H1 (cell line): ENCODE measurements around the gene PRKCH. TPM values are rescaled to one million over a fixed set of nuclear protein-coding genes. Genes with fewer than 3 reads are reported as not detected.

Experiments
- BACH1 ChIP-seq: IDR thresholded peaks from 2 replicates; pipeline ENCODE4 v1.6.1; 2012; ENCODE audit warnings: low read length, improper control_type of control experiment
- CHD7 ChIP-seq: fragments of 300-600 bp; sonication (generic); IDR thresholded peaks from 2 replicates; pipeline ENCODE4 v1.7.1; 2012; ENCODE audit warnings: low read length, moderate library complexity, mild to moderate bottlenecking, inconsistent platforms; ENCODE audit not compliant: insufficient replicate concordance
- GTF2F1 ChIP-seq: IDR thresholded peaks from 2 replicates; pipeline ENCODE4 v1.6.1; 2012; ENCODE audit warnings: low read depth, low read length, improper control_type of control experiment, borderline replicate concordance
- HDAC2 ChIP-seq, 2 experiments: fragments of 300-600 bp in 1 of 2; sonication (generic) in 1 of 2; IDR thresholded peaks; 2 replicates each; pipeline ENCODE4 v1.6.1; 2011 to 2012; ENCODE audit warnings: low read depth in 2 of 2, low read length in 2 of 2, mild to moderate bottlenecking in 2 of 2, moderate library complexity in 2 of 2, borderline replicate concordance in 1 of 2, inconsistent platforms in 1 of 2
- NANOG ChIP-seq: IDR thresholded peaks from 2 replicates; pipeline ENCODE4 v1.6.1; 2011; ENCODE audit warnings: low read length, low read depth, mild to moderate bottlenecking, inconsistent platforms; ENCODE audit not compliant: insufficient read depth, poor library complexity, severe bottlenecking
- POLR2AphosphoS5 ChIP-seq: IDR thresholded peaks from 2 replicates; pipeline ENCODE4 v1.6.1; 2011; ENCODE audit warnings: low read depth, low read length
- SIRT6 ChIP-seq: IDR thresholded peaks from one replicate; pipeline ENCODE4 v1.7.1; 2012; ENCODE audit warnings: low read length, inconsistent platforms
- SRF ChIP-seq: IDR thresholded peaks from 2 replicates; pipeline ENCODE4 v1.6.1; 2011; ENCODE audit warnings: mild to moderate bottlenecking, low read depth, low read length, moderate library complexity
- YY1 ChIP-seq: IDR thresholded peaks from 2 replicates; pipeline ENCODE4 v1.6.1; 2011; ENCODE audit warnings: low read depth, mild to moderate bottlenecking, low read length
- polyA plus RNA-seq, 7 experiments: library from polyadenylated mRNA; depleted of rRNA in 3 of 7; stranded (reverse) in 5 of 7; unstranded in 2 of 7; fragments of >200 nt in 5 of 7; fragments of 200-250 nt in 2 of 7; gene quantifications; 1 replicate in 5 of 7; 2 replicates in 1 of 7; 4 replicates in 1 of 7; pipeline versions ENCODE4 v1.2.1 to v1.2.3, GENCODE V29; 2011 to 2013; ENCODE audit warnings: missing spikeins in 2 of 7, mixed read lengths in 2 of 7
- total RNA-seq: library from RNA; stranded (reverse); fragmentation: NEBNext Ultra II Directional; extraction: Animal tissue kit (Norgen Biotek cat#: 25700); gene quantifications from 2 replicates; pipeline ENCODE4 v1.2.1, GENCODE V29; 2021
- TF ChIP-seq, protein P1 (sequence below): IDR thresholded peaks from 2 replicates; pipeline ENCODE4 v1.6.1; 2012; ENCODE audit warnings: inconsistent platforms

The PRKCH gene
- total and polyA plus RNA-seq, 2 of the 8 experiments (the other 6 are each of a cell fraction or from before 2014, with no cell fraction given) = 6.4 to 7.0 TPM

- TF ChIP-seq CHD7 (no peak), BACH1 (no peak), SRF (no peak), HDAC2 (IDR thresholded peaks at IDR 0.05; ENCODE audit: borderline replicate concordance in 1 of 2, low read depth in 2 of 2, low read length in 2 of 2) (no peak), SIRT6 (no peak), YY1 (no peak), NANOG (no peak), POLR2AphosphoS5 (no peak), GTF2F1 (no peak)
- TF ChIP-seq, protein P1, sequence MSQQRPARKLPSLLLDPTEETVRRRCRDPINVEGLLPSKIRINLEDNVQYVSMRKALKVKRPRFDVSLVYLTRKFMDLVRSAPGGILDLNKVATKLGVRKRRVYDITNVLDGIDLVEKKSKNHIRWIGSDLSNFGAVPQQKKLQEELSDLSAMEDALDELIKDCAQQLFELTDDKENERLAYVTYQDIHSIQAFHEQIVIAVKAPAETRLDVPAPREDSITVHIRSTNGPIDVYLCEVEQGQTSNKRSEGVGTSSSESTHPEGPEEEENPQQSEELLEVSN = no peak
Observed at GRCh38 chr14:61570549-61571290, 249.3 kb downstream of the PRKCH start (continued).
